Chondrocyte (in vitro differentiated cells): ENCODE measurements around the gene AGBL4. TPM values are rescaled to one million over a fixed set of nuclear protein-coding genes. Genes with fewer than 3 reads are reported as not detected.

Experiments used
- DNase-seq: peaks from one replicate; pipeline ENCODE4 v3.0.0; 2021; ENCODE audit warnings: mixed read lengths, low spot score
- H3K27ac Mint-ChIP-seq: one replicate; pipeline ENCODE4 v1.8.0; 2021; ENCODE audit warnings: mild to moderate bottlenecking, moderate library complexity, mixed read lengths; ENCODE audit not compliant: unreplicated experiment
- H3K27me3 Mint-ChIP-seq: 2 replicates; pipeline ENCODE4 v1.8.0; 2021; ENCODE audit warnings: low read depth, mixed read lengths
- H3K36me3 Mint-ChIP-seq: 2 replicates; pipeline ENCODE4 v1.8.0; 2021; ENCODE audit warnings: low read depth, mixed read lengths
- H3K4me1 Mint-ChIP-seq: 2 replicates; pipeline ENCODE4 v1.8.0; 2021; ENCODE audit warnings: low read depth, mild to moderate bottlenecking, mixed read lengths
- H3K4me3 Mint-ChIP-seq: one replicate; pipeline ENCODE4 v1.8.0; 2021; ENCODE audit warnings: mild to moderate bottlenecking, moderate library complexity, mixed read lengths; ENCODE audit not compliant: unreplicated experiment
- H3K9me3 Mint-ChIP-seq: 2 replicates; pipeline ENCODE4 v1.8.0; 2021; ENCODE audit warnings: low read depth, mixed read lengths
- total RNA-seq: library from RNA; stranded (reverse); gene quantifications from 3 replicates; pipeline ENCODE4 v1.2.1, GENCODE V29; 2021
- TF ChIP-seq, protein P1 (sequence below): fragments of 200-600 bp; sonication (generic); IDR thresholded peaks from 2 replicates; pipeline ENCODE4 v1.5.0; 2021; ENCODE audit warnings: antibody characterized with exemption, mild to moderate bottlenecking, moderate library complexity

AGBL4 gene
- total RNA-seq, 1 donor from 2014 or later, result not detected

DNA sequence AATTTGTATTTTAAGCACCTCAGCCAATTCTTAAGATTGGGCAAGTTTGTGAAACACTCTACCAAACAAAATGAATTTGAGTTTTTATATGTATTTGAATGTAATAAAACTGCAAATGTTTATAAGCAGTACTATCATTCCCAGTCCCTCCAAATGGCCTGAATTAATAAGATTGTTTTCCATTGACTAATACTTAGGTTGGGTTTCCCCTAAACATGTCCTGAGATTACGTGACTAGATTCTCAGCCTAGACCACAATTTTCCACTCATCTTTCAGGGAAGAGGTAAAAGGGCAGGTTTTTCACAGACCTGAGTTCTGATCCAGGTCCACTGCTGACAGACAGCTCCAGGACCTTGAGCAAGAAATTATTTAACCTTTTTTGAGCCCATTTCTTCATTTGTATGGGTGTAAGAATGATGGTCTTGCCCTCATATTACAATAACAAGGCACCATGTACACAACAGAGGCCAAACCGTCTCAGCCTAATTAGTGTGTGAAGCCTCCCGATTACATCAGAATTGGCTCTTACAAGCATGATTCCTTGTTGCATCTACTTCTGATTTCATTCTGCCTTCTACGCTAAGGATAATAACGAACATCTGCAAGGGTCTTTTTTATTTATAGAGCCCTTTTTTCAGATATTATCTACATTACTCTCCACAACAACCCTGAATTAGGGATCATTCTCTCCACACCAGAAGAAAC, 1298.3 kb downstream of the AGBL4 start:
- Mint-ChIP-seq H3K27ac (no peak overlapping the region), H3K36me3 (peaks cover 1% of the 10 kb centered on the region), H3K4me1 (no peaks in the 10 kb centered on the region), H3K9me3 (no peaks in the 10 kb centered on the region), H3K27me3 (peaks cover 14% of the 10 kb centered on the region), H3K4me3 (no peak overlapping the region)
- TF ChIP-seq, protein P1, sequence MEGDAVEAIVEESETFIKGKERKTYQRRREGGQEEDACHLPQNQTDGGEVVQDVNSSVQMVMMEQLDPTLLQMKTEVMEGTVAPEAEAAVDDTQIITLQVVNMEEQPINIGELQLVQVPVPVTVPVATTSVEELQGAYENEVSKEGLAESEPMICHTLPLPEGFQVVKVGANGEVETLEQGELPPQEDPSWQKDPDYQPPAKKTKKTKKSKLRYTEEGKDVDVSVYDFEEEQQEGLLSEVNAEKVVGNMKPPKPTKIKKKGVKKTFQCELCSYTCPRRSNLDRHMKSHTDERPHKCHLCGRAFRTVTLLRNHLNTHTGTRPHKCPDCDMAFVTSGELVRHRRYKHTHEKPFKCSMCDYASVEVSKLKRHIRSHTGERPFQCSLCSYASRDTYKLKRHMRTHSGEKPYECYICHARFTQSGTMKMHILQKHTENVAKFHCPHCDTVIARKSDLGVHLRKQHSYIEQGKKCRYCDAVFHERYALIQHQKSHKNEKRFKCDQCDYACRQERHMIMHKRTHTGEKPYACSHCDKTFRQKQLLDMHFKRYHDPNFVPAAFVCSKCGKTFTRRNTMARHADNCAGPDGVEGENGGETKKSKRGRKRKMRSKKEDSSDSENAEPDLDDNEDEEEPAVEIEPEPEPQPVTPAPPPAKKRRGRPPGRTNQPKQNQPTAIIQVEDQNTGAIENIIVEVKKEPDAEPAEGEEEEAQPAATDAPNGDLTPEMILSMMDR, result no peak
- DNase-seq, result no peak

DNA sequence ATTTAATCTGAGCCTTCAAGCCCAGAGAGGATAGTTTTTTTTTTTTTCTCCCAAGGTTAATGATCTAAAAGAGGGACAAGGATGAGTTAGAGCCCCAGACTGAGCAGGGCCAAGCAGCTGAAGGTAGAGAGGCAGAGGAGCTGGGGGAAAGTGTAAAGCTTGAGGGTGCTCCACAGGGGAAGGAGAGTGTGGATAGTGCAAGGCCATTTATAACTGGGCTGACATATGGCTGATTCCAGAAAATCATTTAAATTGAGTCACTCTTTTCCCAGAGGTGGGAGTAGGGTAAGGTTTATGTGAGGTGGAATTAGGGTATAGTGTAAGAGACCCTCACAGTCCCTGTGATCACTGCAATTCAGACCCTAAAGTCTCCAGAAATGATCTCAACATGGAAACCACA, 1302.8 kb downstream of the AGBL4 start:
- H3K4me1 Mint-ChIP-seq, result no peaks in the 10 kb centered on the region
- H3K27ac Mint-ChIP-seq, result no peak overlapping the region
- H3K36me3 Mint-ChIP-seq, result no peaks in the 10 kb centered on the region
- TF ChIP-seq, protein P1, result no peak
- no peak overlapping the region for H3K4me3 Mint-ChIP-seq
- H3K27me3 Mint-ChIP-seq, result peaks cover 18% of the 10 kb centered on the region
- no peak for DNase-seq
- no peaks in the 10 kb centered on the region for H3K9me3 Mint-ChIP-seq

DNA sequence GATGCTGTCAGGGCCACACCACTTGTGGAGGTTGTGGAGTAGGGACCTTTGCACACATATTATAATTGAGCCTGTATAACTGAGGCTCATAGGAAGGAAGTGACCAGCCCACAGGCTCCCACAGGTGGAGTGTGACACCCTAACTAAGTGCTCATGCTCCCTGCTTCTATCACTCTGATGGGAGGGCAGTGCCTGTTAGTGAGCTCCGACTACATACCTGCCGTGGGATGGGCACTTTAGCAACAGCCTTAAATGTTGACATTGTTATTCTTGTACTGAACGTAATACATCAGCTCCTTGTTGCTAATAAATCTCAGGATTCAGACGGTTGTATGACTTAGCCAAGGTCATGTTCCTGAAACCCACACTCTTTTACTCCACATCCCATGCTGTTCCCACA, 1305.0 kb downstream of the AGBL4 start:
- TF ChIP-seq, protein P1, result no peak
- Mint-ChIP-seq H3K36me3 (no peaks in the 10 kb centered on the region), H3K27ac (no peak overlapping the region), H3K4me3 (no peak overlapping the region), H3K4me1 (no peaks in the 10 kb centered on the region), H3K27me3 (peaks cover 21% of the 10 kb centered on the region), H3K9me3 (no peaks in the 10 kb centered on the region)
- no peak for DNase-seq

DNA sequence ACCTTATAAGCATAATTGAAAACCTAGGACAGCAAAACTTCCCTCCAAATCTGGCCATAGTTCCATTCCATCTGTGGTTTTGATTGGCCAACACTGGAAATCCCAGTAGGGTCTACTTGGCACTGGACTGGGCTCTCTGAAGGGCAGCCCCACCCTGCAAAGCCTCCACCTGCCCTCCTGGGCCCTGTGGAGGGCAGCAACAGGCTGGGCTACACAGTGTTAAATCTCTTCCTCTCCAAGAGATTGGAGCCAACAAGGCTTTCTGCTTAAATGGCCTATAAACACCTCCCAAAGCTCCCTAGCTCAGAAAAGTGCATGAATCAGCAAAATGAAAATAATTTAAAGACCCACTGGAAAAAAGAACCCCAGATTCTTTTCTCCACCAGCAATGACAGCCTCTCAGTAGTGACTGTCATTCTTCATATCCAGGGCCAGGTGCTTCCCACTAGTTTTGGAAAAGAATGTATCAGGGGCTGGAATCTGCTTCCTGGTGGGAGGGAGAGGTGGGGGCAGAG, 1305.6 kb downstream of the AGBL4 start:
- Mint-ChIP-seq H3K27ac (no peak overlapping the region), H3K27me3 (peaks cover 19% of the 10 kb centered on the region)
- TF ChIP-seq, protein P1, result no peak

DNA sequence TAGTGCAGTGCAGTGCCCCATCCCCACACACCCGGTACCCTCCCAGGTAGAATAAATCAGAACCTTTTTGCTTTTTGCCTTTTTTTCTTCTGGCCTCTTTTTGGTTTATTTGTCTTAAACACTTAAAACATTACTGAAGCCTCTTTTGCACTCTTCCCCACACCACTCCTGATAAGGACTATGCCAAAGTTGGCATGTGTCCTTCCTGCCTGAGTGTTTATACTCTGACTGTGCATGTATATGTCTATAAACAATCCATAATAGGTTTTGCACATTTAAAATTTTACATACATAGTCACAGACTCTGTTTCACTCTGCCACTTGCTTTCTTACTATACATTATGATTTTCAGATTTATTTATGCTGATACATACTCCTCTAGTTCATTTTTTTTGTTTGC, 1306.7 kb downstream of the AGBL4 start:
- Mint-ChIP-seq H3K36me3 (no peaks in the 10 kb centered on the region), H3K9me3 (no peaks in the 10 kb centered on the region), H3K27ac (no peak overlapping the region), H3K4me3 (no peak overlapping the region), H3K4me1 (no peaks in the 10 kb centered on the region), H3K27me3 (peaks cover 19% of the 10 kb centered on the region)
- DNase-seq, result no peak
- TF ChIP-seq, protein P1, result no peak

More for the DNA sequence above, 1305.6 kb downstream of the AGBL4 start:
- no peaks in the 10 kb centered on the region for H3K36me3 Mint-ChIP-seq
- H3K4me1 Mint-ChIP-seq, result no peaks in the 10 kb centered on the region
- no peaks in the 10 kb centered on the region for H3K9me3 Mint-ChIP-seq
- H3K4me3 Mint-ChIP-seq, result no peak overlapping the region
- DNase-seq, result no peak
